GM12872 (cell line): ENCODE data around the gene ADAMTS16.

Source experiments
- CTCF ChIP-seq: IDR thresholded peaks from 3 replicates; pipeline ENCODE4 v1.5.1; 2011; ENCODE audit warnings: low read depth, mild to moderate bottlenecking, low read length, moderate library complexity; ENCODE audit not compliant: insufficient read depth

ADAMTS16 gene

DNA sequence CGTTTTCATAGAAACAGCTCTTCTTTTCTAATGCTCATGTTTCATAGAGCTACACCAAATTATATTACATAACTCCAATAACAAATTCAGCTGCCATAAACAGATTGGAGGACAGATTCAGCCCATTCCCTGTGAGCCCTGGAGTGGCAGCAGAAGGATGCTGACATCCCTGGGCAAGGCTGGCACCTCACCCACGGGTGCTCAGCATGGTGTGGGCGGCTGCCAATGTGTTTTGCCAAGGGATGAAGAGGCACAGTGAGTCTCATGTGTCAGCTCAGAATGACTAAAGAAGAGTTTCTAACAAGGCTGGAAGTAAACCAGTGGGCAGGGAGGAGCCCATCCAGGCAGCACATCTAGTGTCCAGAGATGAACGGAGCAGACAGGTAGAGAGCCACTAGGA lies 155.2 kb downstream of the ADAMTS16 start:
- no peak for TF ChIP-seq CTCF

DNA sequence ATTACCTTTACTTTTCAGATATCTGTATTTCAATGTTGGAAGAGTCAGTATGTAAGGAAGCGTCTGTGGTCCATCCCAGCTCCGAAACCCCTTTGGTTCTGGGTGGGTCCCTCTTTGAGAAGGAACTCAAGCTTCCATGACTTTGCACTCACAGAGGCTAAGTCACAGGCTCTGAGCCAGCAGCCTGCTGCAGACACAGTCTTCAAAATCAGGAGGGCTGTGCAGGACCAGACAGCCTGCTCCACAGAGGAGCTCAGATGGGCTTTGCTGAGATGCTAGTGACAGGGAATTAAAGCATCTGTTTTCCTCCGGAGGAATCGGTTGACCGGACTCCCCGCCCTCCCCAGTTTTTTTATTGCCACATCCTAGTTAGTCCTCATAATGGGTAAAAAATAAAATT lies 155.9 kb downstream of the ADAMTS16 start:
- no peak for TF ChIP-seq CTCF

DNA sequence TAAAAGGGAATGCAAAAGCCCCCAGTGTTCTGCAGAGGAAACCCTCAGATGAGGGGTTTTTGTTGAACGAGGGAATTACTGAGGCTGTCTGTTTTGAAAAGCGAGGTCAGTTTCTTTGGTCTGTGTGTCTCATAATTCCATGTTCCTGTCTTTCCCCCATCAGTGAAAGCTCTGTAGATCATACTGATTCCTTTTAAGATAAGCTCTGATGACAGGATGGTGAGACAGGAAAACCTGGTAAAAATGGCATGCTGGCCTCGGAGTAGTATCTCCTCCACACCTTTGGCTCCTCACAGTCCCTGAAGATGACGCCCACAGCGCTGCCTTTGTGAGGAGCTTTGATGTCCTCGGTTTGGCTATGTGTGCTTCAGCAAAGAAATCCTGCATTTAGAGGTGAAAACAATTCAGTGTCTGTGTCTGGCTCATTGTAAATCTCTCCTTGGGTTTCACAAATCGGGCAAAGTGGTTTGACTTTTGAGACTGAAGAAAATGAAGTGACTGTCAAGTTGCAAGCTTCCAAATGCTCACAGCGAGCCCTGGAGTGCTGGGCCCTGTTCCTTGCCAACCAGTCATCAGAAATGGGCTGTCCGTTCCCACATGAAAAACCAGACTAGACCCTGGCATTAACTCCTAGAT lies 157.4 kb downstream of the ADAMTS16 start:
- no peak for TF ChIP-seq CTCF

GRCh38 chr5:5298068-5298633 lies 158.0 kb downstream of the ADAMTS16 start:
- no peak for TF ChIP-seq CTCF

- no peak for TF ChIP-seq CTCF
Measured at GRCh38 chr5:5298841-5299541, 158.9 kb downstream of the ADAMTS16 start.

DNA sequence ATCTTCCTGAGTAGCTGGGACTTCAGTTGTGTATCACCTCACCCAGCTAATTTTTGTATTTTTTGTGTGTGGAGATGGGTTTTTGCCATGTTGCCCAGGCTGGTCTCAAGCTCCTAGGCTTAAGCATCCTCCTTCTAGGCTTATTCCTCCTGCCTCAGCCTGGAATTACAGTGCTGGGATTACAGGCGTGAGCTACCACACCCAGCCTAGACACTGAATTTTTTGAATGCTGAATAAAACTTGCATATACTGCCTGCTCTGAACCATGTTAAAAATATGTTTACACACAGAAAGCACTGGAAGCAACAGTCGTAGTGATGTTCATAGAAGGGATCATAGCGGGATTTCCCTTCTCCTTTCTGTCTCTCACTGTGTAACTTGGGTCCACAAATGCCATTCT lies 161.0 kb downstream of the ADAMTS16 start:
- TF ChIP-seq CTCF: no peak

DNA sequence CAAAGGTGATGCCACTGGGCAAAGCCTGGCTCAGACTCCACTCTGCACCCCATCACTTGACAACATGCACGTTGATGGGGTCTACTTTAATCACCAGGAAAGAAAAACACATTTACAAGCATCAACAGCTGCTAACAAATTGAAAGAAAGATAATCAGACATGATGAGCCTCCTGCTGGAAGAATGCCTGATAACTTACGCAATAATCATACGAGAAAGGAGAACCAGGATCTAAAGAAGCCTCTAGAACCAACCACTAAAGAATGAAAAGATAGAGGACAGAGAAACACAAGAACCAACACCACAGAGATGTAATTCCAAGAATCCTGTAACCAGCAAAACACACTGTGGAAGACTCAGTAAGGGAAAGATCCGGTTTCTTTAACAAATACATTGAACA lies 162.1 kb downstream of the ADAMTS16 start:
- no peak for TF ChIP-seq CTCF
